Liver (tissue), 9 donors: ENCODE data around the gene ADGRG3. TPM values are rescaled to one million over a fixed set of nuclear protein-coding genes. Genes with fewer than 3 reads are reported as not detected.

Experiments
- DNase-seq: peaks from one replicate; pipeline ENCODE4 v3.0.0-alpha.2; 2017; ENCODE audit warnings: low spot score
- H3K27ac ChIP-seq, 2 donors: one replicate each; pipeline ENCODE4 v1.7.0; 2013; ENCODE audit warnings: inconsistent platforms in 2 of 2, low read length in 2 of 2, control low read depth in 1 of 2, low read depth in 1 of 2, mild to moderate bottlenecking in 1 of 2
- H3K27me3 ChIP-seq, 4 donors: one replicate each; pipeline versions ENCODE4 v1.6.1 to v1.7.0; 2013; ENCODE audit warnings: low read length in 3 of 4, inconsistent platforms in 1 of 4, mild to moderate bottlenecking in 1 of 4, moderate library complexity in 1 of 4; ENCODE audit not compliant: control insufficient read depth in 4 of 4, insufficient read depth in 4 of 4
- H3K36me3 ChIP-seq, 4 donors: one replicate each; pipeline versions ENCODE4 v1.6.1 to v1.7.0; 2013; ENCODE audit warnings: low read length in 3 of 4, mild to moderate bottlenecking in 3 of 4, low read depth in 1 of 4, moderate library complexity in 1 of 4; ENCODE audit not compliant: control insufficient read depth in 4 of 4, insufficient read depth in 3 of 4
- H3K4me1 ChIP-seq, 4 donors: one replicate each; pipeline versions ENCODE4 v1.6.1 to v1.7.0; 2013; ENCODE audit warnings: low read length in 3 of 4, mild to moderate bottlenecking in 3 of 4, moderate library complexity in 1 of 4; ENCODE audit not compliant: control insufficient read depth in 4 of 4, insufficient read depth in 4 of 4
- H3K4me3 ChIP-seq, 3 donors: one replicate each; pipeline versions ENCODE4 v1.6.1 to v1.7.0; 2013; ENCODE audit warnings: low read length in 3 of 3, control low read depth in 1 of 3, low read depth in 1 of 3, mild to moderate bottlenecking in 1 of 3
- H3K9ac ChIP-seq, 2 donors: one replicate each; pipeline ENCODE4 v1.7.0; 2013; ENCODE audit warnings: low read length in 2 of 2, mild to moderate bottlenecking in 2 of 2, moderate library complexity in 2 of 2, control low read depth in 1 of 2, low read depth in 1 of 2
- H3K9me3 ChIP-seq, 4 donors: one replicate each; pipeline versions ENCODE4 v1.6.1 to v1.7.0; 2013; ENCODE audit warnings: low read length in 3 of 4; ENCODE audit not compliant: control insufficient read depth in 4 of 4
- ATF3 ChIP-seq: IDR thresholded peaks from 2 replicates; pipeline ENCODE4 v1.6.1; 2016; ENCODE audit warnings: antibody characterized with exemption
- CTCF ChIP-seq: fragments of 150-350 bp; IDR thresholded peaks from 2 replicates; pipeline ENCODE4 v1.5.1; 2017; ENCODE audit warnings: improper control_type of control experiment, low read depth, low read length; ENCODE audit not compliant: missing input control
- EGR1 ChIP-seq, 2 donors: IDR thresholded peaks; 2 replicates each; pipeline ENCODE4 v1.6.1; 2016 to 2018; ENCODE audit warnings: antibody characterized with exemption in 2 of 2, low read depth in 2 of 2
- FOXA1 ChIP-seq: IDR thresholded peaks from 2 replicates; pipeline ENCODE4 v1.6.1; 2016; ENCODE audit warnings: antibody characterized with exemption
- FOXA2 ChIP-seq: IDR thresholded peaks from 2 replicates; pipeline ENCODE4 v1.6.1; 2016; ENCODE audit warnings: antibody characterized with exemption
- GABPA ChIP-seq, 2 donors: IDR thresholded peaks in 1 of 2; conservative IDR thresholded peaks in 1 of 2; 2 replicates each; pipeline ENCODE4 v1.6.1; 2016; ENCODE audit warnings: antibody characterized with exemption in 2 of 2, mild to moderate bottlenecking in 1 of 2, moderate library complexity in 1 of 2
- HNF4A ChIP-seq, 2 donors: conservative IDR thresholded peaks; 2 replicates each; pipeline ENCODE4 v1.6.1; 2016; ENCODE audit warnings: antibody characterized with exemption in 2 of 2, mild to moderate bottlenecking in 2 of 2
- HNF4G ChIP-seq: IDR thresholded peaks from 2 replicates; pipeline ENCODE4 v1.6.1; 2016; ENCODE audit warnings: antibody characterized with exemption
- JUND ChIP-seq, 2 donors: IDR thresholded peaks; 2 replicates each; pipeline ENCODE4 v1.6.1; 2016; ENCODE audit warnings: antibody characterized with exemption in 2 of 2
- NR2F2 ChIP-seq: IDR thresholded peaks from 2 replicates; pipeline ENCODE4 v1.6.1; 2016; ENCODE audit warnings: antibody characterized with exemption
- RXRA ChIP-seq, 2 donors: IDR thresholded peaks; 2 replicates each; pipeline ENCODE4 v1.6.1; 2017 to 2018; ENCODE audit warnings: antibody characterized with exemption in 2 of 2, mild to moderate bottlenecking in 1 of 2
- SP1 ChIP-seq: IDR thresholded peaks from 2 replicates; pipeline ENCODE4 v1.6.1; 2018; ENCODE audit warnings: antibody characterized with exemption, mild to moderate bottlenecking
- YY1 ChIP-seq: IDR thresholded peaks from 2 replicates; pipeline ENCODE4 v1.6.1; 2016; ENCODE audit warnings: antibody characterized with exemption, mild to moderate bottlenecking
- whole genome bisulfite sequencing: extraction: QIAGEN DNeasy Blood & Tissue Kit; methylation state at CpG from one replicate; pipeline ENCODE4 v1.1.7; 2013; 5-methylcytosine and 5-hydroxymethylcytosine counted together
- polyA plus RNA-seq, 2 donors: library from polyadenylated mRNA; stranded (reverse) in 1 of 2; unstranded in 1 of 2; fragments of 200-250 nt in 1 of 2; fragments of >200 nt in 1 of 2; fragmentation: Nextera tagmentation in 1 of 2; extraction: Ambion mirVana in 1 of 2; gene quantifications; one replicate each; pipeline versions ENCODE4 v1.2.1 to v1.2.3, GENCODE V29; 2013 to 2015
- total RNA-seq, 2 donors: library from RNA; depleted of rRNA; stranded (reverse); fragments of >200 nt; gene quantifications; one replicate each; pipeline ENCODE4 v1.2.3, GENCODE V29; 2014
- TF ChIP-seq, protein P1 (sequence below): IDR thresholded peaks from 2 replicates; pipeline ENCODE4 v1.6.1; 2016; ENCODE audit warnings: antibody characterized with exemption
- donor health status: healthy.
- donor health status: healthy.
- donor health status: healthy.
- donor health status: healthy.
- donor health status: healthy.

ADGRG3 gene
- total and polyA plus RNA-seq, 4 donors: 0.52 to 3.2 (median 1.0) TPM

DNA sequence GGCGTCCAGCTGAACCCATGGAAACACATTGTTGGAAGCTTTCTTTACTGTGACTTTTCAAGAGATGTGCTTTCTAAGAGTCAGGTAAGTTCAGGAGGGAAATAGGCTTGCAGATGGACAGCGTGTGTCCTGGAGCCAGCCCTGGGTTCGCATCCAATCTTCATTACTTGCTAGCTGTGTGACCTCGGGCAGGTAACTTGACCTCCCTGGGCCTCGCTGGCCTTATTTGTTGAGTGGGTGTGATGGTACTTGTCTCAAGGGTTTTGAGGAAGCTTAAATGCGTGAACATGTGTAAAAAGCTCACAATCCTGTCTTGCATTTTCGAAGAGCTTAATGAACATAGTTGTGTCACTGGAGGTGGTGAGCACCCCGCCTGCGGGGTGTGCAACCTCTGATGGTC is 27.9 kb upstream of the ADGRG3 start:
- WGBS: 97% methylated on average over 9 of the region's 9 CpGs
- Histone ChIP-seq H3K36me3 (no peaks in the 10 kb centered on the region), H3K4me1 (peaks cover under 1 to 17% (median 8%) of the 10 kb centered on the region in 4 donors), H3K27me3 (no peaks in the 10 kb centered on the region), H3K27ac (no peak overlapping the region), H3K9ac (no peak overlapping the region), H3K4me3 (no peak overlapping the region), H3K9me3 (no peaks in the 10 kb centered on the region)
- no peak for DNase-seq
- TF ChIP-seq JUND (IDR thresholded peaks at IDR 0.05): no peak
- no peak for TF ChIP-seq FOXA1
- no peak for TF ChIP-seq GABPA (IDR thresholded peaks at IDR 0.05 in 1 of 2, conservative IDR thresholded peaks at IDR 0.05 in 1 of 2)
- no peak for TF ChIP-seq EGR1 (IDR thresholded peaks at IDR 0.05; ENCODE audit: low read depth in 2 of 2)

GRCh38 chr16:57640612-57641011 is 27.5 kb upstream of the ADGRG3 start:
- no peaks in the 10 kb centered on the region for H3K36me3 ChIP-seq
- no peak overlapping the region for H3K4me3 ChIP-seq
- no peak overlapping the region for H3K9ac ChIP-seq
- no peak for DNase-seq
- H3K4me1 ChIP-seq: peaks cover 0 to 12% (median 5%) of the 10 kb centered on the region in 4 donors
- H3K9me3 ChIP-seq: no peaks in the 10 kb centered on the region
- H3K27me3 ChIP-seq: no peaks in the 10 kb centered on the region
- TF ChIP-seq EGR1 (IDR thresholded peaks at IDR 0.05; ENCODE audit: low read depth in 2 of 2) (no peak), NR2F2 (no peak)
- no peak overlapping the region for H3K27ac ChIP-seq
- WGBS: 66% methylated on average over 8 of the region's 8 CpGs

GRCh38 chr16:57642160-57643135 is 25.7 kb upstream of the ADGRG3 start:
- Histone ChIP-seq H3K4me1 (peaks cover 0 to 4% (median 1%) of the 10 kb centered on the region in 4 donors), H3K27ac (no peak overlapping the region), H3K36me3 (no peaks in the 10 kb centered on the region), H3K9ac (no peak overlapping the region), H3K27me3 (no peaks in the 10 kb centered on the region), H3K4me3 (no peak overlapping the region), H3K9me3 (no peaks in the 10 kb centered on the region)
- 91% methylated on average over 11 of the region's 11 CpGs for WGBS
- DNase-seq: no peak
- TF ChIP-seq JUND (IDR thresholded peaks at IDR 0.05): no peak
- TF ChIP-seq NR2F2: no peak
- no peak for TF ChIP-seq YY1
- TF ChIP-seq ATF3: no peak
- no peak for TF ChIP-seq SP1
- TF ChIP-seq CTCF: no peak
- TF ChIP-seq RXRA (IDR thresholded peaks at IDR 0.05): no peak
- TF ChIP-seq, protein P1, sequence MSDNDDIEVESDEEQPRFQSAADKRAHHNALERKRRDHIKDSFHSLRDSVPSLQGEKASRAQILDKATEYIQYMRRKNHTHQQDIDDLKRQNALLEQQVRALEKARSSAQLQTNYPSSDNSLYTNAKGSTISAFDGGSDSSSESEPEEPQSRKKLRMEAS: no peak
- TF ChIP-seq HNF4A (conservative IDR thresholded peaks at IDR 0.05): no peak
- no peak for TF ChIP-seq EGR1 (IDR thresholded peaks at IDR 0.05; ENCODE audit: low read depth in 2 of 2)
- no peak for TF ChIP-seq FOXA2
- TF ChIP-seq FOXA1: no peak
- no peak for TF ChIP-seq HNF4G
